Keratinocyte (primary cell): ENCODE measurements around the gene OSBPL8. TPM values are rescaled to one million over a fixed set of nuclear protein-coding genes. Genes with fewer than 3 reads are reported as not detected.

Source experiments
- DNase-seq: peaks from one replicate; pipeline ENCODE4 v3.0.0-alpha.2; 2011; ENCODE audit warnings: low read depth, missing footprints, low spot score
- FAIRE-seq: peaks from 2 replicates; lab custom pipeline; 2011; peaks lifted over from hg19 to GRCh38; lab: Jason Lieb, UNC
- H2AFZ ChIP-seq: 2 replicates; pipeline ENCODE4 v1.6.0; 2012; ENCODE audit warnings: low read length, control low read depth, inconsistent platforms; ENCODE audit not compliant: control insufficient read depth
- H3K27ac ChIP-seq: 2 replicates; pipeline ENCODE4 v1.5.1; 2011; ENCODE audit warnings: low read length; ENCODE audit not compliant: control insufficient read depth, insufficient read depth
- H3K27me3 ChIP-seq: 3 replicates; pipeline ENCODE4 v1.6.0; 2011; ENCODE audit warnings: low read length; ENCODE audit not compliant: control insufficient read depth, insufficient read depth; ENCODE audit errors: extremely low read depth
- H3K36me3 ChIP-seq, 2 experiments: 2 replicates in 1 of 2; 3 replicates in 1 of 2; pipeline ENCODE4 v1.5.1; 2011; ENCODE audit warnings: low read length in 2 of 2, mild to moderate bottlenecking in 1 of 2; ENCODE audit not compliant: control insufficient read depth in 2 of 2, insufficient read depth in 2 of 2; ENCODE audit errors: extremely low read depth in 1 of 2
- H3K4me1 ChIP-seq: 3 replicates; pipeline ENCODE4 v1.5.1; 2011; ENCODE audit warnings: low read length; ENCODE audit not compliant: control insufficient read depth, insufficient read depth; ENCODE audit errors: extremely low read depth
- H3K4me2 ChIP-seq: 3 replicates; pipeline ENCODE4 v1.6.0; 2011; ENCODE audit warnings: low read depth, low read length; ENCODE audit not compliant: control insufficient read depth, insufficient read depth; ENCODE audit errors: extremely low read depth
- H3K4me3 ChIP-seq, 3 experiments: fragments of 200-600 bp in 1 of 3; sonication (generic) in 1 of 3; 2 replicates in 2 of 3; 3 replicates in 1 of 3; pipeline ENCODE4 v1.5.1; 2011 to 2016; ENCODE audit warnings: low read length in 3 of 3, mild to moderate bottlenecking in 3 of 3, control low read depth in 2 of 3, inconsistent platforms in 1 of 3, low read depth in 1 of 3, mixed read lengths in 1 of 3, mixed run types in 1 of 3, moderate library complexity in 1 of 3; ENCODE audit not compliant: control insufficient read depth in 2 of 3, insufficient read depth in 2 of 3; ENCODE audit errors: extremely low read depth in 1 of 3
- H3K79me2 ChIP-seq: 2 replicates; pipeline ENCODE4 v1.6.0; 2012; ENCODE audit warnings: low read length; ENCODE audit not compliant: control insufficient read depth, insufficient read depth
- H3K9ac ChIP-seq: 3 replicates; pipeline ENCODE4 v1.6.0; 2011; ENCODE audit warnings: low read length; ENCODE audit not compliant: control insufficient read depth, insufficient read depth; ENCODE audit errors: extremely low read depth
- H3K9me1 ChIP-seq: 3 replicates; pipeline ENCODE4 v1.6.0; 2011; ENCODE audit warnings: low read length; ENCODE audit not compliant: control insufficient read depth, insufficient read depth; ENCODE audit errors: extremely low read depth
- H3K9me3 ChIP-seq: 2 replicates; pipeline ENCODE4 v1.5.1; 2012; ENCODE audit warnings: low read depth, low read length; ENCODE audit not compliant: control insufficient read depth
- H4K20me1 ChIP-seq: 3 replicates; pipeline ENCODE4 v1.6.0; 2011; ENCODE audit warnings: low read length; ENCODE audit not compliant: control insufficient read depth, insufficient read depth; ENCODE audit errors: extremely low read depth
- CTCF ChIP-seq, 3 experiments: IDR thresholded peaks in 1 of 3; conservative IDR thresholded peaks in 1 of 3; optimal IDR thresholded peaks in 1 of 3; 2 replicates in 2 of 3; 3 replicates in 1 of 3; pipeline versions ENCODE3 to v1.5.1; 2011; ENCODE audit warnings: low read length in 3 of 3, mild to moderate bottlenecking in 3 of 3, moderate library complexity in 2 of 3, control low read depth in 1 of 3, inconsistent platforms in 1 of 3; ENCODE audit not compliant: insufficient read depth in 2 of 3; ENCODE audit errors: extremely low read depth in 1 of 3
- EZH2 ChIP-seq: IDR thresholded peaks from one replicate; pipeline ENCODE4 v1.6.1; 2012; ENCODE audit warnings: inconsistent platforms, mild to moderate bottlenecking, low read length, moderate library complexity
- dilution Hi-C: fragments of 300-500 bp; cut with MboI; formaldehyde crosslinking; loops from one replicate; pipeline ENCODE4 v1.7.0; 2020; ENCODE audit warnings: low sequenced_read_pairs; ENCODE audit not compliant: extremely low pct_ligation_motif_present
- polyA plus RNA-seq, 5 experiments: library from polyadenylated mRNA; depleted of rRNA in 3 of 5; stranded (reverse) in 3 of 5; stranded (forward) in 1 of 5; unstranded in 1 of 5; fragments of >200 nt; gene quantifications; 1 replicate in 1 of 5; 2 replicates in 3 of 5; 3 replicates in 1 of 5; pipeline versions ENCODE4 v1.2.1 to v1.2.3, GENCODE V29; 2011 to 2012; ENCODE audit warnings: missing spikeins in 2 of 5, low read depth in 1 of 5, low replicate concordance in 1 of 5

OSBPL8 gene
- polyA plus RNA-seq, 1 donor (not counting 4 experiments of a cell fraction or from before 2014, with no cell fraction given), result 33.7 TPM

- dilution Hi-C loops, result no loop called here
- Histone ChIP-seq H3K27me3 (no peaks in the 10 kb centered on the region), H3K36me3 (no peaks in the 10 kb centered on the region), H3K4me3 (no peak overlapping the region), H3K27ac (no peak overlapping the region), H3K9me1 (no peaks in the 10 kb centered on the region), H3K4me1 (peaks cover 20% of the 10 kb centered on the region), H3K79me2 (peaks cover 63% of the 10 kb centered on the region), H4K20me1 (no peaks in the 10 kb centered on the region), H3K4me2 (no peak overlapping the region), H3K9ac (no peak overlapping the region), H2AFZ (no peak overlapping the region), H3K9me3 (no peaks in the 10 kb centered on the region)
- DNase-seq (no peak), FAIRE-seq (no peak)
- TF ChIP-seq CTCF (optimal IDR thresholded peaks at IDR 0.05 in 1 of 3, IDR thresholded peaks at IDR 0.05 in 1 of 3, conservative IDR thresholded peaks at IDR 0.05 in 1 of 3; ENCODE audit: extremely low read depth in 1 of 3, insufficient read depth in 2 of 3, low read length in 3 of 3), result no peak
- no peak for TF ChIP-seq EZH2
Measured at GRCh38 chr12:76543813-76544347, 15.7 kb downstream of the OSBPL8 start.

- dilution Hi-C loops, result no loop called here
Measured at GRCh38 chr12:76542908-76543307, 16.7 kb downstream of the OSBPL8 start.

More at GRCh38 chr12:76542908-76543307, 16.7 kb downstream of the OSBPL8 start:
- Histone ChIP-seq H4K20me1 (no peaks in the 10 kb centered on the region), H2AFZ (no peak overlapping the region), H3K27ac (no peak overlapping the region), H3K36me3 (no peaks in the 10 kb centered on the region), H3K27me3 (no peaks in the 10 kb centered on the region), H3K4me3 (no peak overlapping the region), H3K79me2 (peaks cover 61% of the 10 kb centered on the region), H3K9me3 (no peaks in the 10 kb centered on the region), H3K4me2 (no peak overlapping the region), H3K9ac (no peak overlapping the region), H3K4me1 (peaks cover 20% of the 10 kb centered on the region), H3K9me1 (no peaks in the 10 kb centered on the region)
- FAIRE-seq, result no peak
- TF ChIP-seq EZH2, result no peak
- no peak for TF ChIP-seq CTCF (optimal IDR thresholded peaks at IDR 0.05 in 1 of 3, IDR thresholded peaks at IDR 0.05 in 1 of 3, conservative IDR thresholded peaks at IDR 0.05 in 1 of 3; ENCODE audit: extremely low read depth in 1 of 3, insufficient read depth in 2 of 3, low read length in 3 of 3)
- no peak for DNase-seq
